ENCODE data around the gene PAK1IP1. TPM values are rescaled to one million over a fixed set of nuclear protein-coding genes. Genes with fewer than 3 reads are reported as not detected.

PAK1IP1 gene
- total RNA-seq, 1 donor: 17.7 TPM

DNA sequence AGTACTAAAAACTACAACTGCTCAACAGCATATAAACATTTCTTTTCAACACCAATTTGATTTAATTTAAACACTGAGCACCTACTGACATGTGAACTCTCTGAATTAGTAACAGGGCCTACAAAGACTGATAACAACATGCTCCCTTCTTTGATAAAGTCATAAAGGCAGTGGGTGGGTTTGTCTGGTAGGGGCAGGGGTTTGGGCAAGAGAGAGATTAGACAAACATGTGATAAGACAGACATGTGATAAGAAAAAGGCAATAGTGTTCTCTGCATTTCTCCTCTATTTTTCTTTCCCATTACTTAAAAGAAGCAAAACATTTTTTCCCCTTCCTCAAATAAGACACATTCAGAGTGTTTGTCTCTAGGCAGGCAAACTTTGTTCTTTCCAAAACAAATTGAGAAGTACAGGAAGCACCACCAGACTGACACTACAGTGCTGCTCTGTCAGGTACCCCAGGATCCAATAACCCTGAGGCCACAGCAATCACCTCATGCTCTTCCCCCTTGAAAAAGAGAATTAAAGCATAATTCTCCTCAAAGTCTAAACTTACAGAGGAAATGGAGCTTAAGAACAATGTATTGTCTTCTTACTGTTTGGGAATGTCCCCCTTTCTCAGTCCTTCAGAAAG, 12.3 kb upstream of the PAK1IP1 start:
- no peaks in the 10 kb centered on the region for H3K9me3 ChIP-seq (ENCODE audit: low read depth, low read length)
- H3K27ac ChIP-seq (ENCODE audit: low read depth, low read length): no peak overlapping the region
- TF ChIP-seq, protein P1, sequence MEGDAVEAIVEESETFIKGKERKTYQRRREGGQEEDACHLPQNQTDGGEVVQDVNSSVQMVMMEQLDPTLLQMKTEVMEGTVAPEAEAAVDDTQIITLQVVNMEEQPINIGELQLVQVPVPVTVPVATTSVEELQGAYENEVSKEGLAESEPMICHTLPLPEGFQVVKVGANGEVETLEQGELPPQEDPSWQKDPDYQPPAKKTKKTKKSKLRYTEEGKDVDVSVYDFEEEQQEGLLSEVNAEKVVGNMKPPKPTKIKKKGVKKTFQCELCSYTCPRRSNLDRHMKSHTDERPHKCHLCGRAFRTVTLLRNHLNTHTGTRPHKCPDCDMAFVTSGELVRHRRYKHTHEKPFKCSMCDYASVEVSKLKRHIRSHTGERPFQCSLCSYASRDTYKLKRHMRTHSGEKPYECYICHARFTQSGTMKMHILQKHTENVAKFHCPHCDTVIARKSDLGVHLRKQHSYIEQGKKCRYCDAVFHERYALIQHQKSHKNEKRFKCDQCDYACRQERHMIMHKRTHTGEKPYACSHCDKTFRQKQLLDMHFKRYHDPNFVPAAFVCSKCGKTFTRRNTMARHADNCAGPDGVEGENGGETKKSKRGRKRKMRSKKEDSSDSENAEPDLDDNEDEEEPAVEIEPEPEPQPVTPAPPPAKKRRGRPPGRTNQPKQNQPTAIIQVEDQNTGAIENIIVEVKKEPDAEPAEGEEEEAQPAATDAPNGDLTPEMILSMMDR (IDR thresholded peaks at IDR 0.05; ENCODE audit: extremely low read depth, low read depth, low read length): no peak
- H3K4me3 ChIP-seq (ENCODE audit: insufficient read depth, low read length): no peak overlapping the region
- no peaks in the 10 kb centered on the region for H3K27me3 ChIP-seq (ENCODE audit: insufficient read depth, low read length)
- no peaks in the 10 kb centered on the region for H3K4me1 ChIP-seq (ENCODE audit: insufficient read depth, low read length)
- no peak for DNase-seq (ENCODE audit: insufficient read length, low spot score, missing footprints)
- H3K4me2 ChIP-seq (ENCODE audit: insufficient read depth, low read length): no peak overlapping the region
- no peak overlapping the region for H2AFZ ChIP-seq (ENCODE audit: low read length)
- no peaks in the 10 kb centered on the region for H4K20me1 ChIP-seq (ENCODE audit: insufficient read depth, low read length)
- no peaks in the 10 kb centered on the region for H3K79me2 ChIP-seq (ENCODE audit: insufficient read depth, low read length)
- H3K36me3 ChIP-seq (ENCODE audit: insufficient read depth, low read length): no peaks in the 10 kb centered on the region

DNA sequence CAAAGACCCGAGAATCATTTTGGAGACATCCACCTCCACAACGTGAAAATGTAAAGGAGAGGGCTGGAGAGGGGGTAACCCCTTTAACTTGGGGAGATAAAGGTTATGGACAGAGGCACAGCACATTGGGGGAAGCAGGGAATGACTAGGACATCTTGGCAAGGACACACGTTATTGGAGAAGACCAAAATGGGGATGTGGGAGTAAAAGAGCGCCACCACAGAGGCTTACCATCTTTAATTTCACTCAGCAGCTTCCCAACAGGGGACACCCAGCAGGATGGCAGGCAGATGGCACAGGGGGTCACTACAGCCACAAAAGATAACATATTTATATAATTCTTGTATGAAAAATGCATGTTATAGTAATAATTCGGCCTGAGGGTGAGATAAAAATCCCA, 10.2 kb upstream of the PAK1IP1 start:
- H3K9me3 ChIP-seq (ENCODE audit: low read depth, low read length): no peaks in the 10 kb centered on the region
- H2AFZ ChIP-seq (ENCODE audit: low read length): no peak overlapping the region
- TF ChIP-seq, protein P1 (IDR thresholded peaks at IDR 0.05; ENCODE audit: extremely low read depth, low read depth, low read length): no peak
- DNase-seq (ENCODE audit: insufficient read length, low spot score, missing footprints): no peak
- no peak overlapping the region for H3K4me3 ChIP-seq (ENCODE audit: insufficient read depth, low read length)
- no peak overlapping the region for H3K4me2 ChIP-seq (ENCODE audit: insufficient read depth, low read length)
- no peaks in the 10 kb centered on the region for H3K79me2 ChIP-seq (ENCODE audit: insufficient read depth, low read length)
- no peaks in the 10 kb centered on the region for H4K20me1 ChIP-seq (ENCODE audit: insufficient read depth, low read length)
- no peaks in the 10 kb centered on the region for H3K27me3 ChIP-seq (ENCODE audit: insufficient read depth, low read length)
- H3K36me3 ChIP-seq (ENCODE audit: insufficient read depth, low read length): no peaks in the 10 kb centered on the region
- no peaks in the 10 kb centered on the region for H3K4me1 ChIP-seq (ENCODE audit: insufficient read depth, low read length)
- no peak overlapping the region for H3K27ac ChIP-seq (ENCODE audit: low read depth, low read length)

DNA sequence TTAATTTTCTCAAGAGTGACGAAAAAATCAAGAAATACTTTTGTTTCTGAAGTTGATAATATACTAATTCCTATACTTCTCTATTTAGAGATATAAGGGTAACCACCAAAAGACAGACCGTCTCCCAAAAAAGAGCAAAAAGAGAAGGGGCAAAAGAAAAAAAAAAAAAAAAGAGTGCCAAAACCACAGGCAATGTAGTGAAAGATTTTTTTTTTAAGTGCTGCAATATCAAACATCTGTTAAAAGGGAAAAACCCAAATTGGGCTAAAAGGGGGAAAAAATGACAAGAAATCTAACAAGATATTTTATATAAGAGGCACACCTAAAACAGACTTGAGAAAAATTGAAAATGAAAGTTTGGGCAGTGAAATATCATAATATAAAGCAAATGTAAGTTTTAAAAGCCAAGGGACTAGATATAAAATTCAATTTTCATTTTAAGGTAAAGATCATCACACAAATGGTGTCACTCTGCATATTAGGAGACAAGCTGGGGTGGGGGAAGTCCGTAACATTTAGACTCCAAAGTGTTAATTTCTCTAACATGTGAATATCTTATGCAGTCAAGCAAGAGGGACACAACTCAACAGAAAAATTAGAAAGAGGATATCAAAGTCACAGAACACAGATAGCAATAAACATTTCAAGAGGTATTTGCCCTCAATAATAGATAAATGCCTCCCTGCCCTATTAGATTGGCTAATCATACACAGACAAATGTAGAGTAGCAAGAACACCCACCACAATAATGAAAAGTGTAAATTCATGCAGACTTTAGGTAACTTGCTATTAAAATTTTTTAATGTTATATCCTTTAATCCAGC, 9.5 kb upstream of the PAK1IP1 start:
- Histone ChIP-seq H3K27ac (ENCODE audit: low read depth, low read length) (no peak overlapping the region), H3K79me2 (ENCODE audit: insufficient read depth, low read length) (no peaks in the 10 kb centered on the region), H3K36me3 (ENCODE audit: insufficient read depth, low read length) (no peaks in the 10 kb centered on the region), H3K9me3 (ENCODE audit: low read depth, low read length) (no peaks in the 10 kb centered on the region), H3K4me3 (ENCODE audit: insufficient read depth, low read length) (no peak overlapping the region), H3K4me2 (ENCODE audit: insufficient read depth, low read length) (no peak overlapping the region), H3K27me3 (ENCODE audit: insufficient read depth, low read length) (no peaks in the 10 kb centered on the region), H3K4me1 (ENCODE audit: insufficient read depth, low read length) (no peaks in the 10 kb centered on the region), H4K20me1 (ENCODE audit: insufficient read depth, low read length) (no peaks in the 10 kb centered on the region), H2AFZ (ENCODE audit: low read length) (no peak overlapping the region)
- TF ChIP-seq, protein P1 (IDR thresholded peaks at IDR 0.05; ENCODE audit: extremely low read depth, low read depth, low read length): no peak
- no peak for DNase-seq (ENCODE audit: insufficient read length, low spot score, missing footprints)

GRCh38 chr6:10686901-10687300, 7.9 kb upstream of the PAK1IP1 start:
- no peak for DNase-seq (ENCODE audit: insufficient read length, low spot score, missing footprints)
- Histone ChIP-seq H3K4me1 (ENCODE audit: insufficient read depth, low read length) (no peaks in the 10 kb centered on the region), H4K20me1 (ENCODE audit: insufficient read depth, low read length) (no peaks in the 10 kb centered on the region), H3K9me3 (ENCODE audit: low read depth, low read length) (no peaks in the 10 kb centered on the region), H3K4me2 (ENCODE audit: insufficient read depth, low read length) (no peak overlapping the region), H3K4me3 (ENCODE audit: insufficient read depth, low read length) (no peak overlapping the region), H3K27ac (ENCODE audit: low read depth, low read length) (no peak overlapping the region), H2AFZ (ENCODE audit: low read length) (no peak overlapping the region), H3K79me2 (ENCODE audit: insufficient read depth, low read length) (no peaks in the 10 kb centered on the region), H3K36me3 (ENCODE audit: insufficient read depth, low read length) (no peaks in the 10 kb centered on the region), H3K27me3 (ENCODE audit: insufficient read depth, low read length) (no peaks in the 10 kb centered on the region)
- TF ChIP-seq, protein P1 (IDR thresholded peaks at IDR 0.05; ENCODE audit: extremely low read depth, low read depth, low read length): no peak

Measured in osteoblast (primary cell).